ENCODE data around the gene CDC37. TPM values are rescaled to one million over a fixed set of nuclear protein-coding genes. Genes with fewer than 3 reads are reported as not detected.

CDC37 gene
- total RNA-seq, 2 experiments from 2014 or later, result 242 to 252 TPM

DNA sequence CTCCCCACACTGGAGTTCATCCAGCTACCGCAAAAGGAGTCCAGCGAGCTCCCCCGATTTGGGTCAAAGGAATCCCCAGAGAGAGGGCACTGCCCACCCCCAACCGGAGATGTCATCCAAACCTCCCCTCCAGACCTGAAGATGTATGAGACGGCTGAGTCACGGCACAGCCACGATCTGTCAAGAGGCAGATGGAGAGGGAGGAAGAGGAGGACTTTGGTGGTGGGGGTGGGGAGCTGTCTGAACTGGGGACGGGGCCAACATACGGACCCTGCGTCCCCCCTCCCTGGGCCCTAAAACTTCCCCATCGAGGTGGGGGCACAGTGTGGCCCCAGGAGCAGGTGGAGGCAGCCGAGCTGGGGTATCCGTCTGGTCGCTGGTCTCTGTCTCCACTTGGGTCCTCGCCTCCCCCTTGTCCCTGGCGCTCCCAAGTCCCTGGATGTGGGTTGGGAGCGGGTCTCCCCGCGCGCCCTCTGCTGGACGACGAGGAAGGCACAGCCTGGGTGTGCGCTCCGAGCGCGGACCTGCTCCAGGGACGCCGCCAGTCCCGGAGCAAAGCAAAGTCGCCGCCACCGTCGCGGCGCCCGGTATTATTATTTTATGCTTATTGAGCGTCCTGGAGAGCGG is 20.8 kb upstream of the CDC37 start:
- H3K27me3 Mint-ChIP-seq, result peaks cover 68% of the 10 kb centered on the region
- H3K4me1 Mint-ChIP-seq, result peaks cover 69% of the 10 kb centered on the region
- peak; percentile 76 for DNase-seq
- H3K9me3 Mint-ChIP-seq, result no peaks in the 10 kb centered on the region
- H3K27ac Mint-ChIP-seq, result peak overlapping the region; percentile 44
- H3K4me3 Mint-ChIP-seq, result peak overlapping the region; percentile 75
- peaks cover 8% of the 10 kb centered on the region for H3K36me3 Mint-ChIP-seq

DNA sequence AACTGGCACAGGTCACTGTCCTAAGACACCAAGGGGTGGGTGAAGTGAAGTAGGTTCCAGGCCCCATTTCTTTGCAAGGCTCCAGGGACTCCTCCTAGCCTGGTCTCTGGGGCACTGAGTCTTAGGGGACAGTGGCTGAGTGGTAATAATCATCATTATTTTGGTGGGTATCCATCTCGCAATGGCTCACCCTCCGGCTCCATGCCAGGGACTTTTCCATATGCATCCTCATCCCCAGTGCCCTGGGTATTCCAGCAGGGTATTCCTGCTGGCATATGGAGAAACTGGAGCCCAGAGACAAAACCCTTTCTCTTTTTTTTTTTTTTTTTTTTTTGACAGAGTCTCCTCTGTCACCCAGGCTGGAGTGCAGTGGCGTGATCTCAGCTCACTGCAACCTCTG is 19.5 kb upstream of the CDC37 start:
- DNase-seq, result no peak
- H3K27ac Mint-ChIP-seq, result no peak overlapping the region
- H3K36me3 Mint-ChIP-seq, result peaks cover 5% of the 10 kb centered on the region
- no peak overlapping the region for H3K4me3 Mint-ChIP-seq
- H3K27me3 Mint-ChIP-seq, result peaks cover 65% of the 10 kb centered on the region
- H3K9me3 Mint-ChIP-seq, result no peaks in the 10 kb centered on the region
- peaks cover 66% of the 10 kb centered on the region for H3K4me1 Mint-ChIP-seq

DNA sequence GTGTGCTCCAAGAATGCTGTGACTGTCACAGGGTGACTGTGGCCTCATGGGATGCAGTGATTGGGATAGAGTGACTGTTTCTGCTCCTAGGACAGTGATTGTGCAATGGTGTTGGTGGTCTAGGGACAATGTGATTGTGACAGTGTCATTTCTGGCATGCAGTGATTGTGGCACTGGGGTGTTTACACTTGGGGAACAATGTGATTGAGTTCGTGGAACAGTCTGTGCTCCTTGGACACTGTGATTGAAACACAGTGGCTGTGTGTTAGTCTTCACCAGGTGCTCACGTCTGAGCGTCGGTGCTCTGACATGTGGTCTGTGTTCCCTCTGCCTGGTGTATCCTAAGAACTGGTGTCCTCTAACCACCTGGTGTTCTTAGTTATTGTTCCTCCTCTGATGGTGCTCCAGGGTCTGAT is 18.7 kb upstream of the CDC37 start:
- DNase-seq, result no peak
- Mint-ChIP-seq H3K27ac (no peak overlapping the region), H3K4me1 (peaks cover 62% of the 10 kb centered on the region), H3K4me3 (peak overlapping the region; percentile 73), H3K36me3 (peaks cover 5% of the 10 kb centered on the region), H3K9me3 (no peaks in the 10 kb centered on the region), H3K27me3 (peaks cover 64% of the 10 kb centered on the region)

DNA sequence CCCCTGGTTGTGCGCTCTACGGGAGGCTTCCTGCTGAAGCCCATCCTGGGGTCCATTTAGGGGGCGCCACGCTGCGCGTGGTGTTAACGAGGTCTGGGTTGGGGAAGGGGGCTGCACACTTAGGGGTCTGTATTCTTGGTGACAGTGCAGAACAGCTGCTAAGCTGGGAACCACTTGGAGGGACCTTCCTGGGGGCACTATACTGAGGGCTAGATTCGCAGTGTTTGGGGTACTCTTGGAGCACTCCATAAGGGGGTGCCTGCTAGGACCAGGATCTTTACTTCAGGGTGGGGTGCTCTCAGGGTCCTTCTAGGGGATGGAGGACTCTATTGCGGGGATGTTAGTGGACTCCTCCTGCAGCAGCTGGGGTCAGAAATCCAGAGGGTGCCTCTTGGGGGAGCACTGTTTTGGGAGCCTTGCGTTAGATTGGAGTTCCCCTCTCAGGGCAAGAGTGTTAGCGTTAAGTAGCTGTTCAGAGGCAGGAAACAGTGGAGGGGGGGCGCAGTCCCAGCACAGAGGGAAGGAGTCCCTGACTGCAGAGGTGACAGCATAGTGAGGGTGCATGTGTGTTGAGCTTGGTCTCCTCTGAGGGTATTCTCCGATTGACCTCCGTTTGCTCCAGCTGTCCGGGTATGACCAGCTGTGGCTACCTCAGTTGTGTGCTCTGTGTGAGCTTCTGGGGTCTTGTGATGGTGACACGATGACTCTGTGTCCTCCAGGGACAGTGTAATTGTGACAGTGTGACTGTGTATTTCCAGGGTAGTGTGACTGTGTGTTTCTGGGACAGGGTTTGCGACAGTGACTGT is 18.1 kb upstream of the CDC37 start:
- Mint-ChIP-seq H3K36me3 (peaks cover 5% of the 10 kb centered on the region), H3K9me3 (no peaks in the 10 kb centered on the region), H3K4me3 (peak overlapping the region; percentile 73), H3K4me1 (peaks cover 64% of the 10 kb centered on the region), H3K27ac (peak overlapping the region; percentile 27), H3K27me3 (peaks cover 69% of the 10 kb centered on the region)
- DNase-seq, result no peak

DNA sequence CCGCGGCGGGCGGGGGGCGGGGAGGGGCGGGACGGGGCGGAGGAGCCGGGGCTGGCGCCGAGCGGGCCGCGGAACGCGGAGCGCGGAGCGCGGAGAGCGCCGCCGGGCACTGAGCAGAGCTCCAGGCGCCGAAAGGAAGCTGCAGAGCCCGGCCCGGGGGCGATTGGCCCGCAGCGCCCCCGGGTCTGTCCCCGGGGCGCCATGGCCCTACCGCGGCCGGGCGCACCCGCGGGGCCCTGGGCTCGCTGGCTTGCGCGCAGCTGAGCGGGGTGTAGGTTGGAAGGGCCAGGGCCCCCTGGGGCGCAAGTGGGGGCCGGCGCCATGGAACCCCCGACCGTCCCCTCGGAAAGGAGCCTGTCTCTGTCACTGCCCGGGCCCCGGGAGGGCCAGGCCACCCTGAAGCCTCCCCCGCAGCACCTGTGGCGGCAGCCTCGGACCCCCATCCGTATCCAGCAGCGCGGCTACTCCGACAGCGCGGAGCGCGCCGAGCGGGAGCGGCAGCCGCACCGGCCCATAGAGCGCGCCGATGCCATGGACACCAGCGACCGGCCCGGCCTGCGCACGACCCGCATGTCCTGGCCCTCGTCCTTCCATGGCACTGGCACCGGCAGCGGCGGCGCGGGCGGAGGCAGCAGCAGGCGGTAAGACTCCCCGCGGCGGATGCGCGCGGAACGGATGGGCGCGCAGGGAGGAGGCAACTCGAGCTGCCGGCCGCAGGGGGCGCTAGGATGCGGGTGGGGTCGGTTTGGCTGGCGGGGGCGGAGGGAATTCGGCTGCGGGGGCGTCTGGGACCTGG is 17.3 kb upstream of the CDC37 start, which contains the start of gene PDE4A:
Gene PDE4A, plus strand, starts transcription at position 95 of the 796 bp plus-strand sequence. Its CDS starts 227 bp downstream, at position 322.
- Mint-ChIP-seq H3K4me1 (peaks cover 64% of the 10 kb centered on the region), H3K9me3 (no peaks in the 10 kb centered on the region), H3K27me3 (peaks cover 70% of the 10 kb centered on the region), H3K36me3 (peaks cover 5% of the 10 kb centered on the region), H3K27ac (peak within 1 kb of the TSS; percentile 82), H3K4me3 (peak within 1 kb of the TSS; percentile 77)
- DNase-seq, result peak; percentile 80

DNA sequence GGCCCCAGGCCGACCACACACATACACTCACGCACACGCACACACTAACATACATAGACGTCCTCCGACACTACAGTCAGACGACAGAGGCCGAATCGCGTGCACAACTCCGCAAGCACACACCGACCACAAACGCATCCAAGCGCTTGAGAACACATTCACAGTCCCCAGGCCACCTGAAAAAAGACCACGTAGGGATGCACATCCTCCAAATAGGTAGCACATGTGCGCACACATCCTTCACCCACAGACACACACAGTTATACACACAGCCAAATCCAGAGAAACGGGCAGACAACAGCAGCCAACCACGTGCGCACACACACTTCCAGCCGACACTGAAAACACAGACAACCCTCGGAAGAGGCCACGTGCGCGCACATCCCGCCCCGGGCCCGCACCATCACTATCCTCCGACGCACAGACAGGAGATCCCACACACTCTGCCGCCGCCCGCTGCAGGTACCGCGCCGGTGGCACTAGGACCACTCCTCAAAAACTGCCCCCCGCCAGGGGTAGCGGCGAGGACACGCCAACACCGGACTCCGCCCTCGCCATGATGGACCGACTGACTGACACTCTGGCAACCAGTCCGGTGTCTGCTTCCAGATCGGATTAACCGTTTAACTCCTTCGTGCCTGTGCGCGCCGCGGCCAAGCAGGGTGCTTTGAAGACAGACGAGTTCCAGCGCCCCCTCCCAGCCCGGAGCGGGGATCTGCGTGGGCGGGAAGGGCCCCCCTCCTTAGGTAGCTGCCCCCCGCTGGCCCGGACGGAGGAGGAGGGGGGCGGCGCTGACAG is 16.5 kb upstream of the CDC37 start:
- Mint-ChIP-seq H3K4me3 (peak overlapping the region; percentile 77), H3K27me3 (peaks cover 62% of the 10 kb centered on the region), H3K36me3 (peaks cover 3% of the 10 kb centered on the region), H3K9me3 (no peaks in the 10 kb centered on the region), H3K27ac (peak overlapping the region; percentile 82), H3K4me1 (peaks cover 57% of the 10 kb centered on the region)
- peak; percentile 69 for DNase-seq

DNA sequence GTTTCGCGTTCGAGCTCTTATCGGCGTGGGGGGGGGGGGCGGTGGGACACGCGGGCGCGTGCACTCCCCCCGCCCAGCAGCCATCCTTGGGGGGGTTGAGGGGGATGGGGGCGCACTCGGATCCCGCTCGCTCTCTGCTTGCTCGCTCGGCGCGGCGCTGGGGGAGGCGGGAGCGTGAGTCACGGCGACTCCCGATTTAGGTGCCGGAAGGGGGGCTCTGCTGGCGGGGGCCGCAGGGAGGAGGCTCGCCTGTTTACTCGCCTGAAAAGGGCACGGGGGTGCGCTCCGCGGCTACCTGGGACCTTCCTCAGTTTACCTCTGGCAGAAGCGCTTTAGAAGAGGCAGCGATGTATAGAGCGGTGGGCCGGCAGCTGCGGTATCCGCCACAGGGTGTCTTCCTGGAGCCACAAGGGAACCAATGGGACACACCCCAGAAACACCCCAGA is 15.9 kb upstream of the CDC37 start:
- Mint-ChIP-seq H3K4me1 (peaks cover 53% of the 10 kb centered on the region), H3K27me3 (peaks cover 62% of the 10 kb centered on the region), H3K36me3 (peaks cover 3% of the 10 kb centered on the region), H3K27ac (peak overlapping the region; percentile 82), H3K4me3 (peak overlapping the region; percentile 77), H3K9me3 (no peaks in the 10 kb centered on the region)
- peak; percentile 72 for DNase-seq

DNA sequence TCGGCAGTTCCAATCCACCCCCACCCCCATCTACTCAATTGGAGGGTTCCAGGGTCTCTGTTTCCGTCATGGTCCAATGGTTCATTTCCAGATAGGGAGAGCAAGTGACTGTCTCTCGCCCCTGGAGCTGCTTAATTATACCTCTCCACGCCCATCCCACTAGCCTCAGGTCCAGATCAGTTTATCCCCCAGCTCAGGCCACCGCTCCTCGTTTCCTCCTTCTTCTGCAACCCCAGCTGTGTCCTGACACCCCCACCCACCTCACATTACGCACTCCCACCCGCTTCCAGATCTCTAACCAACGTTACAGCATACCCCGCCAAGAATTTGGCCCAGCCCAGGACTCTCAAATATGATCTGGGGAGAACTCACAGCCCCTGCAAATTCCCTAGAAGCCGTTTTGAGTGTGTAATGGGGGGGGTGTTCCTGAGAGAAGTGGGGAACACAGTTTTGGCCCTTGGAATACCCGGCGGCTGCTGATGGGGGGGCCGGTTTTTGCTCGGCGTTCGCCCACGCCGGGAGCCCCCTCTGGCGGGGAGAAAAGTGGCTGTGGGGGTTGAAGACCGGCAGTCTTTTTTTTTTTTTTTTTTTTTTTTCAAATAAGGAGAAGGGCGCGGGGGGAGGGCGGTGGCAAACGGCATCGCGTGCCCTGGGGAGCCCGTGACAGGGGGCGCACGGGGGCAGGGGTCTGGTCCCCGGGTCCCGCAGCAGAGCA is 15.3 kb upstream of the CDC37 start:
- Mint-ChIP-seq H3K27ac (peak overlapping the region; percentile 12), H3K27me3 (peaks cover 56% of the 10 kb centered on the region), H3K36me3 (peaks cover 3% of the 10 kb centered on the region), H3K9me3 (no peaks in the 10 kb centered on the region), H3K4me3 (peak overlapping the region; percentile 70), H3K4me1 (peaks cover 49% of the 10 kb centered on the region)
- no peak for DNase-seq

DNA sequence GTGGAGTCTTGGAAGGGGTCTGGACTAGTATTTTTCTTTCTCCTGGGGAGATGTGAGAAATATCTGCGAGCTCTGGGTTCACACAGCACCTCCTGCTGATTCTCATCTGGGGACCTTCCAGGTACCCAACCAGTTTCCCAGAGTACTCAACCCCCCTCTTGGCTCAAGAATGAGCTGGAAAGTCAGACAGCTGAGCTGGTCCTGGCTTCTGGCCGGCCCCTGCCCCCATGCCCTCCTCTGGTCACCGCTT is 14.8 kb upstream of the CDC37 start:
- DNase-seq, result no peak
- peak overlapping the region; percentile 12 for H3K27ac Mint-ChIP-seq
- peaks cover 3% of the 10 kb centered on the region for H3K36me3 Mint-ChIP-seq
- peaks cover 51% of the 10 kb centered on the region for H3K27me3 Mint-ChIP-seq
- peaks cover 46% of the 10 kb centered on the region for H3K4me1 Mint-ChIP-seq
- H3K4me3 Mint-ChIP-seq, result peak overlapping the region; percentile 70
- H3K9me3 Mint-ChIP-seq, result no peaks in the 10 kb centered on the region

DNA sequence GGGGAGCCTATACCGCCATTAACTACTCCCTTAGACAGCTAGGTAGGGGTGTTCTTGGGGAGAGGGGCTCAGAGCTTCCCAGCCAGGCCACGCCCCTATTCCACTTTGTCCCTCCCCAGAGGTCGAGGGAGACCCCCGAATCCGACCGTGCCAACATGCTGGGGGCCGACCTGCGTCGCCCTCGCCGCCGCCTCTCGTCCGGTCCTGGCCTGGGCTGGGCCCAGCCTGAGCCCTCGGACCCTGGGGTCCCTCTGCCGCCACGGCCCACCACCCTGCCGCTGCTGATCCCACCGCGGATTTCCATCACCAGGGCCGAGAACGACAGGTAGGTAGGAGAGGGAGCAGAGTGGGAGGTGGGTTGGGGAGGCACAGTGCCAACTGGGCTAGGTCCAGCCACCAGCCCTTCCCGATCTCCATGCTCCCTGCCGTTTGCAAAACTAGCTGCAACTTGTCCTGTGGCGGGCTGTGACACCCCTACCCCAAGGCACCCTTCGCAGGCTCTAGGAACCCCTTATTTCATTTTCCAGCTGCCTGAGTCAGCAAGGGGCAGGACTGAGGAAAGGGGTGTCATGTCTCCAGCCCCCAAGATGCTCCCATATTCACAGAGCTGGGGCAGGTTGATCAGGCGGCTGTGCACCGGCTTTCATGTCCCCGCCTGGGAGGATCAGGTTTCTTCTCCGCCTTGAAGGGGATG is 14.3 kb upstream of the CDC37 start:
- no peak for DNase-seq
- Mint-ChIP-seq H3K36me3 (peaks cover 3% of the 10 kb centered on the region), H3K27me3 (peaks cover 48% of the 10 kb centered on the region), H3K4me3 (peak overlapping the region; percentile 70), H3K27ac (no peak overlapping the region), H3K4me1 (peaks cover 47% of the 10 kb centered on the region), H3K9me3 (no peaks in the 10 kb centered on the region)

DNA sequence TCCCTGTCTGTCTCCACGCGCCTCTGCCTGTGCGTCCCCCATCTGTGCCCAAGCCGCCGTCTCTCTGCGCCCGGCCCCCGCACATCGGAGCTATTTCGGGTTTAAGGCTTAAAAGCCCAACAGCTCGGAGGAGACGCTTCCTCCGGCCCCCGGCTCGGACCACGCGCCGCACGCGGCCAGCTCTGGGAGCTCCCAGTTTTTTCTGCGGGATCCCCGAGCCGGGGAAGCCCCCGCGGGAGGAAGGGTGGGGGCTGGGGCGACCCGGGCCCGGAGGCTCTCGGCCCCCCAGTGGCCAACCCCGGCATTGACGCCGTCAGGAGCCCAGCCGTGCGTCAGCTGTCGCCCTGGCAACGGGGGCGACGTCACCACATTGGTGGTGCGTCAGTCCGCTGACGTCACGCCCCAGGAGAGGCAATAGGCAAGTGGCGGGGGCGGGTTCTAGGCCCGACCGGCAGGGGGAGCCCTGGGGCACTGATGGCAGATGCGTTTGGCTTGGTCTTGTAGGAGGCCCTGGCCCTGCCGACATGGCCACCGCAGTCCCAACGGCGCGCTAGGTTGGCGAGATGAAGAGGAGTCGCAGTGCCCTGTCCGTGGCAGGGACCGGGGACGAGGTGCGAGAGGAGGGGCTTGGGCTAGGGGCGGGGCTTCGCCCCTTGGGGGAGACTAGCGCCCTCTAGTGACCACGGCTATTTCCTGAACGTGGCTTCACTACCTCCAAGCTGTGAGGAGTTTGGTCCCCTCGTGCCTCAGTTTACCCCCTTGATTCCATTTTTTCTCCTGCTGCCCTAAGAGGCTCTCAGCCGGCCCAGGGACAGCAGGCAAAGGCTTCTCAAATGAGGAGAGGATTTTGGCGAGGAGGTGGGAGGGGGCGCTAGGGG is 13.3 kb upstream of the CDC37 start:
- DNase-seq, result peak; percentile 93
- Mint-ChIP-seq H3K4me3 (peak overlapping the region; percentile 71), H3K4me1 (peaks cover 48% of the 10 kb centered on the region), H3K9me3 (no peaks in the 10 kb centered on the region), H3K27ac (peak overlapping the region; percentile 71), H3K27me3 (peaks cover 38% of the 10 kb centered on the region), H3K36me3 (peaks cover 3% of the 10 kb centered on the region)

DNA sequence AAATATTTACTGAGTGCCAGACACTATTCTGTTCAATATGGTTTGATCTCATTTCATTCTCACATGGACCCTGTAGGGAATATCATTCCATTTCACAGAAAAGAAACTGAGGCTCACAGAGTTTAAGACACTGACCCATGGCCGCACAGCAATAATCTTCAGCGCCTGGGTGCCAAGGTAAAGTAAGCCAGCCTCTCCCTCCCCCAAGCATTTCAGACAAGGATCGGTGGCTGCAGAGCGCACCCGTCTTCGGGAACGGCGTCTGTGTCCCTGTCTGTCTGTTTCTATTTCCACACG is 12.7 kb upstream of the CDC37 start:
- peaks cover 49% of the 10 kb centered on the region for H3K4me1 Mint-ChIP-seq

More for the DNA sequence above, 12.7 kb upstream of the CDC37 start:
- no peak for DNase-seq
- H3K36me3 Mint-ChIP-seq, result peaks cover 3% of the 10 kb centered on the region
- no peaks in the 10 kb centered on the region for H3K9me3 Mint-ChIP-seq
- peak overlapping the region; percentile 71 for H3K4me3 Mint-ChIP-seq
- H3K27me3 Mint-ChIP-seq, result peaks cover 32% of the 10 kb centered on the region
- peak overlapping the region; percentile 71 for H3K27ac Mint-ChIP-seq

Measured in activated naive CD8-positive, alpha-beta T cell treated with anti-CD3 and anti-CD28 coated beads for 36 hours (primary cell).